ENCODE data around the gene ADCK1. TPM values are rescaled to one million over a fixed set of nuclear protein-coding genes. Genes with fewer than 3 reads are reported as not detected.

The ADCK1 gene
- total RNA-seq, 1 experiment from 2014 or later, result 11.4 TPM

- no peaks in the 10 kb centered on the region for H3K9me3 Mint-ChIP-seq
- no peaks in the 10 kb centered on the region for H3K36me3 Mint-ChIP-seq
- no peak overlapping the region for H3K27ac Mint-ChIP-seq
- ATAC-seq, result no peak
- POLR2A ChIA-PET, result interaction anchor here (0.5 kb wide), 1 partner anchor 40 kb away, joined by 8 read pairs; no protein-coding TSS in a partner anchor
- peaks cover 22% of the 10 kb centered on the region for H3K4me1 Mint-ChIP-seq
- CTCF ChIA-PET, result interaction anchor here (0.5 to 2.4 kb wide), 25 partner anchors 9 to 587 kb away, joined by 3 to 27 read pairs (median 4); partner anchors contain the start of gene ADCK1
- TF ChIP-seq USF1 (CRISPR knock-in tag; IDR thresholded peaks at IDR 0.05), result no peak
- no peak for TF ChIP-seq SMAD3 (CRISPR knock-in tag; IDR thresholded peaks at IDR 0.05; ENCODE audit: borderline replicate concordance)
- TF ChIP-seq ETV6 (CRISPR knock-in tag; IDR thresholded peaks at IDR 0.05), result no peak
- TF ChIP-seq FOXP4 (CRISPR knock-in tag; IDR thresholded peaks at IDR 0.05), result no peak
- no peak for TF ChIP-seq ELF4 (CRISPR knock-in tag; IDR thresholded peaks at IDR 0.05; ENCODE audit: low read depth)
- no peak for TF ChIP-seq AFF4 (CRISPR knock-in tag; IDR thresholded peaks at IDR 0.05; ENCODE audit: borderline replicate concordance)
- TF ChIP-seq FOXK1 (CRISPR knock-in tag; IDR thresholded peaks at IDR 0.05), result no peak
- TF ChIP-seq ZNF138 (CRISPR knock-in tag; conservative IDR thresholded peaks at IDR 0.05), result no peak
- H3K27me3 Mint-ChIP-seq (ENCODE audit: low read depth), result peaks cover 17% of the 10 kb centered on the region
- no peak for DNase-seq (ENCODE audit: low spot score)
- H3K4me3 Mint-ChIP-seq, result no peak overlapping the region
Observed at GRCh38 chr14:77979171-77979570, 179.3 kb downstream of the ADCK1 start.

- no peak overlapping the region for H3K27ac Mint-ChIP-seq
- H3K4me1 Mint-ChIP-seq, result peaks cover 22% of the 10 kb centered on the region
- peak overlapping the region; percentile 74 for H3K4me3 Mint-ChIP-seq
- ChIA-PET CTCF (interaction anchor here (0.5 to 2.4 kb wide), 30 partner anchors 9 to 587 kb away, joined by 3 to 27 read pairs (median 4); partner anchors contain the start of gene ADCK1), POLR2A (interaction anchor here (0.5 kb wide), 2 partner anchors 41 to 327 kb away, joined by 5 to 8 read pairs; no protein-coding TSS in a partner anchor)
- ATAC-seq (peak; percentile 63), DNase-seq (ENCODE audit: low spot score) (peak; percentile 62)
- H3K36me3 Mint-ChIP-seq, result no peaks in the 10 kb centered on the region
- no peaks in the 10 kb centered on the region for H3K9me3 Mint-ChIP-seq
- TF ChIP-seq ZNF281 (CRISPR knock-in tag; IDR thresholded peaks at IDR 0.05) (no peak), ZNF138 (CRISPR knock-in tag; conservative IDR thresholded peaks at IDR 0.05) (no peak), CTCF (IDR thresholded peaks at IDR 0.05) (peak; percentile 15; the same call in 1 of the 2 replicates), E2F4 (CRISPR knock-in tag; IDR thresholded peaks at IDR 0.05; ENCODE audit: borderline replicate concordance, low read depth) (no peak), ZNF423 (CRISPR knock-in tag; IDR thresholded peaks at IDR 0.05) (peak; percentile 53)
- peaks cover 17% of the 10 kb centered on the region for H3K27me3 Mint-ChIP-seq (ENCODE audit: low read depth)
Observed at GRCh38 chr14:77979666-77980351, 179.9 kb downstream of the ADCK1 start.

Measured in WTC11 (cell line).